ENCODE measurements around the gene PPP3R1. TPM values are rescaled to one million over a fixed set of nuclear protein-coding genes. Genes with fewer than 3 reads are reported as not detected.

PPP3R1 gene
- total RNA-seq, 5 donors from 2014 or later (not counting 1 experiment from before 2014, with no cell fraction given) = 53.2 to 65.0 (median 57.7) TPM

- H3K27me3 Mint-ChIP-seq = no peaks in the 10 kb centered on the region
- H3K4me1 Mint-ChIP-seq = peaks cover 70 to 82% (median 79%) of the 10 kb centered on the region in 3 donors
- H3K36me3 Mint-ChIP-seq = peaks cover 37% of the 10 kb centered on the region
- Histone ChIP-seq H3K27me3 (replicated peaks in 1 of 2; ENCODE audit: control insufficient read depth in 2 of 2, extremely low read depth in 1 of 2, insufficient read depth in 2 of 2, low read length in 1 of 2) (no peaks in the 10 kb centered on the region), H3K4me1 (ENCODE audit: control insufficient read depth in 1 of 2, extremely low read depth in 1 of 2, insufficient read depth in 2 of 2, low read length in 2 of 2) (peaks cover 2 to 7% of the 10 kb centered on the region in 2 experiments), H3K36me3 (ENCODE audit: control insufficient read depth in 2 of 2, extremely low read depth in 1 of 2, insufficient read depth in 1 of 2, low read length in 1 of 2) (peaks cover 0 to 16% of the 10 kb centered on the region in 2 donors), H3K4me3 (ENCODE audit: control insufficient read depth in 1 of 2, extremely low read depth in 1 of 2, low read length in 1 of 2) (no peak overlapping the region), H3K9me3 (no peaks in the 10 kb centered on the region), H3K27ac (ENCODE audit: low read length) (no peak overlapping the region)
- H3K27ac Mint-ChIP-seq = peak overlapping the region; percentile 45 to 70
- no peak for DNase-seq
- ChIA-PET CTCF (interaction anchor here in 1 of 2 donors (1.4 kb wide), 1 partner anchor 12 kb away, joined by 4 read pairs; no protein-coding TSS in a partner anchor), POLR2A (no interaction called here)
- H3K9me3 Mint-ChIP-seq = no peaks in the 10 kb centered on the region
- WGBS (ENCODE audit: insufficient coverage) = 72% methylated on average over 2 of the region's 5 CpGs
- no peak for ATAC-seq (replicated peaks in 1 of 4)
- H3K4me3 Mint-ChIP-seq = no peak overlapping the region
Observed at GRCh38 chr2:68214381-68214780, 38.0 kb downstream of the PPP3R1 start.

- Histone ChIP-seq H3K27me3 (replicated peaks in 1 of 2; ENCODE audit: control insufficient read depth in 2 of 2, extremely low read depth in 1 of 2, insufficient read depth in 2 of 2, low read length in 1 of 2) (no peaks in the 10 kb centered on the region), H3K27ac (ENCODE audit: low read length) (no peak overlapping the region), H3K4me1 (ENCODE audit: control insufficient read depth in 1 of 2, extremely low read depth in 1 of 2, insufficient read depth in 2 of 2, low read length in 2 of 2) (peaks cover 20 to 30% of the 10 kb centered on the region in 2 experiments), H3K36me3 (ENCODE audit: control insufficient read depth in 2 of 2, extremely low read depth in 1 of 2, insufficient read depth in 1 of 2, low read length in 1 of 2) (peaks cover 0 to 16% of the 10 kb centered on the region in 2 donors), H3K9me3 (no peaks in the 10 kb centered on the region), H3K4me3 (ENCODE audit: control insufficient read depth in 1 of 2, extremely low read depth in 1 of 2, low read length in 1 of 2) (no peak overlapping the region)
- DNase-seq = no peak
- Mint-ChIP-seq H3K4me3 (peak overlapping the region in 2 of 3 donors; percentile 1 to 52), H3K9me3 (no peaks in the 10 kb centered on the region), H3K27ac (peak overlapping the region; percentile 46 to 65), H3K36me3 (peaks cover 19% of the 10 kb centered on the region), H3K4me1 (peaks cover 70 to 82% (median 77%) of the 10 kb centered on the region in 3 donors), H3K27me3 (no peaks in the 10 kb centered on the region)
- ChIA-PET CTCF (interaction anchor here (0.5 to 2.4 kb wide), 8 partner anchors 9 to 45 kb away, joined by 3 to 7 read pairs (median 4); partner anchors contain the start of gene PPP3R1 (in 1 of the 2)), POLR2A (interaction anchor here (0.6 to 0.7 kb wide), 3 partner anchors 12 to 35 kb away, joined by 3 to 6 read pairs (median 3); no protein-coding TSS in a partner anchor)
- ATAC-seq (replicated peaks in 1 of 4) = no peak
Observed at GRCh38 chr2:68206793-68207192, 45.5 kb downstream of the PPP3R1 start.

GRCh38 chr2:68203587-68203986 is 48.7 kb downstream of the PPP3R1 start:
- H3K4me3 ChIP-seq (ENCODE audit: control insufficient read depth in 1 of 2, extremely low read depth in 1 of 2, low read length in 1 of 2) = peak overlapping the region in 1 of 2 donors; percentile 12
- no peaks in the 10 kb centered on the region for H3K27me3 ChIP-seq (replicated peaks in 1 of 2; ENCODE audit: control insufficient read depth in 2 of 2, extremely low read depth in 1 of 2, insufficient read depth in 2 of 2, low read length in 1 of 2)
- no peaks in the 10 kb centered on the region for H3K9me3 ChIP-seq
- POLR2A ChIA-PET = no interaction called here
- peak overlapping the region; percentile 40 for H3K27ac ChIP-seq (ENCODE audit: low read length)
- peaks cover 20 to 36% of the 10 kb centered on the region in 2 experiments for H3K4me1 ChIP-seq (ENCODE audit: control insufficient read depth in 1 of 2, extremely low read depth in 1 of 2, insufficient read depth in 2 of 2, low read length in 2 of 2)
- Mint-ChIP-seq H3K9me3 (no peaks in the 10 kb centered on the region), H3K36me3 (peaks cover 4% of the 10 kb centered on the region), H3K27me3 (no peaks in the 10 kb centered on the region), H3K4me3 (peak overlapping the region; percentile 52 to 73 (median 55)), H3K4me1 (peaks cover 79 to 86% (median 82%) of the 10 kb centered on the region in 3 donors), H3K27ac (peak overlapping the region; percentile 66 to 88)
- no CpG with 5 or more reads among the region's 3 CpGs for WGBS (ENCODE audit: insufficient coverage)
- CTCF ChIA-PET = interaction anchor here in 1 of 2 donors (1.4 kb wide), 1 partner anchor 18 kb away, joined by 3 read pairs; no protein-coding TSS in a partner anchor
- peak in 1 of 35 experiments; percentile 31 for DNase-seq
- ATAC-seq (replicated peaks in 1 of 4) = peak; percentile 37 to 59 (median 43)
- peaks cover 0 to 11% of the 10 kb centered on the region in 2 donors for H3K36me3 ChIP-seq (ENCODE audit: control insufficient read depth in 2 of 2, extremely low read depth in 1 of 2, insufficient read depth in 1 of 2, low read length in 1 of 2)

GRCh38 chr2:68200157-68200787 is 52.1 kb downstream of the PPP3R1 start:
- no peak overlapping the region for H3K4me3 Mint-ChIP-seq
- POLR2A ChIA-PET = interaction anchor here in 1 of 2 donors (0.7 kb wide), 1 partner anchor 113 kb away, joined by 3 read pairs; no protein-coding TSS in a partner anchor
- Histone ChIP-seq H3K4me1 (ENCODE audit: control insufficient read depth in 1 of 2, extremely low read depth in 1 of 2, insufficient read depth in 2 of 2, low read length in 2 of 2) (peaks cover 6 to 17% of the 10 kb centered on the region in 2 experiments), H3K27ac (ENCODE audit: low read length) (peak overlapping the region; percentile 2), H3K4me3 (ENCODE audit: control insufficient read depth in 1 of 2, extremely low read depth in 1 of 2, low read length in 1 of 2) (no peak overlapping the region), H3K36me3 (ENCODE audit: control insufficient read depth in 2 of 2, extremely low read depth in 1 of 2, insufficient read depth in 1 of 2, low read length in 1 of 2) (peaks cover 0 to 5% of the 10 kb centered on the region in 2 donors), H3K27me3 (replicated peaks in 1 of 2; ENCODE audit: control insufficient read depth in 2 of 2, extremely low read depth in 1 of 2, insufficient read depth in 2 of 2, low read length in 1 of 2) (no peaks in the 10 kb centered on the region), H3K9me3 (no peaks in the 10 kb centered on the region)
- WGBS (ENCODE audit: insufficient coverage) = 90% methylated on average over 3 of the region's 4 CpGs
- CTCF ChIA-PET = interaction anchor here (0.7 to 1.9 kb wide), 5 partner anchors 10 to 160 kb away, joined by 3 to 8 read pairs (median 5); no protein-coding TSS in a partner anchor
- H3K27ac Mint-ChIP-seq = peak overlapping the region; percentile 62 to 88
- ATAC-seq (replicated peaks in 1 of 4) = no peak
- DNase-seq = no peak
- no peaks in the 10 kb centered on the region for H3K9me3 Mint-ChIP-seq
- peaks cover 69 to 76% (median 74%) of the 10 kb centered on the region in 3 donors for H3K4me1 Mint-ChIP-seq
- no peaks in the 10 kb centered on the region for H3K27me3 Mint-ChIP-seq
- peaks cover 4% of the 10 kb centered on the region for H3K36me3 Mint-ChIP-seq

GRCh38 chr2:68196120-68196716 is 56.1 kb downstream of the PPP3R1 start:
- Mint-ChIP-seq H3K36me3 (no peaks in the 10 kb centered on the region), H3K27ac (peak overlapping the region in 1 of 2 donors; percentile 56), H3K27me3 (no peaks in the 10 kb centered on the region), H3K9me3 (no peaks in the 10 kb centered on the region), H3K4me3 (no peak overlapping the region), H3K4me1 (peaks cover 65 to 67% (median 66%) of the 10 kb centered on the region in 3 donors)
- CTCF ChIA-PET = interaction anchor here (0.6 to 3.9 kb wide), 38 partner anchors 9 to 651 kb away, joined by 3 to 48 read pairs (median 6); partner anchors contain the start of genes PNO1 (in 1 of the 2) and PPP3R1 (in 1 of the 2)
- POLR2A ChIA-PET = interaction anchor here (0.6 to 1.0 kb wide), 4 partner anchors 16 to 63 kb away, joined by 3 to 4 read pairs (median 3); partner anchors contain the start of gene PPP3R1 (in 1 of the 2)
- H3K9me3 ChIP-seq = no peaks in the 10 kb centered on the region
- peak in 1 of 4 experiments; percentile 22 for ATAC-seq (replicated peaks in 1 of 4)
- WGBS (ENCODE audit: insufficient coverage) = no CpG with 5 or more reads among the region's 4 CpGs
- H3K4me1 ChIP-seq (ENCODE audit: control insufficient read depth in 1 of 2, extremely low read depth in 1 of 2, insufficient read depth in 2 of 2, low read length in 2 of 2) = peaks cover 2 to 4% of the 10 kb centered on the region in 2 experiments
- H3K27ac ChIP-seq (ENCODE audit: low read length) = peak overlapping the region; percentile 14
- H3K4me3 ChIP-seq (ENCODE audit: control insufficient read depth in 1 of 2, extremely low read depth in 1 of 2, low read length in 1 of 2) = no peak overlapping the region
- peak in 25 of 35 experiments; percentile 6 to 75 (median 47) for DNase-seq
- H3K36me3 ChIP-seq (ENCODE audit: control insufficient read depth in 2 of 2, extremely low read depth in 1 of 2, insufficient read depth in 1 of 2, low read length in 1 of 2) = no peaks in the 10 kb centered on the region
- no peaks in the 10 kb centered on the region for H3K27me3 ChIP-seq (replicated peaks in 1 of 2; ENCODE audit: control insufficient read depth in 2 of 2, extremely low read depth in 1 of 2, insufficient read depth in 2 of 2, low read length in 1 of 2)

- no peak overlapping the region for H3K27ac Mint-ChIP-seq
- POLR2A ChIA-PET = interaction anchor here (0.7 to 1.0 kb wide), 2 partner anchors 33 to 38 kb away, joined by 3 read pairs; a partner anchor contains a TSS
Observed at GRCh38 chr2:68195096-68195495, 57.2 kb downstream of the PPP3R1 start.

More at GRCh38 chr2:68195096-68195495, 57.2 kb downstream of the PPP3R1 start:
- Histone ChIP-seq H3K36me3 (ENCODE audit: control insufficient read depth in 2 of 2, extremely low read depth in 1 of 2, insufficient read depth in 1 of 2, low read length in 1 of 2) (no peaks in the 10 kb centered on the region), H3K9me3 (no peaks in the 10 kb centered on the region), H3K4me1 (ENCODE audit: control insufficient read depth in 1 of 2, extremely low read depth in 1 of 2, insufficient read depth in 2 of 2, low read length in 2 of 2) (peaks cover 2 to 4% of the 10 kb centered on the region in 2 experiments), H3K27ac (ENCODE audit: low read length) (no peak overlapping the region), H3K27me3 (replicated peaks in 1 of 2; ENCODE audit: control insufficient read depth in 2 of 2, extremely low read depth in 1 of 2, insufficient read depth in 2 of 2, low read length in 1 of 2) (no peaks in the 10 kb centered on the region), H3K4me3 (ENCODE audit: control insufficient read depth in 1 of 2, extremely low read depth in 1 of 2, low read length in 1 of 2) (no peak overlapping the region)
- CTCF ChIA-PET = interaction anchor here (0.6 to 3.9 kb wide), 15 partner anchors 10 to 96 kb away, joined by 3 to 48 read pairs (median 4); no protein-coding TSS in a partner anchor
- ATAC-seq (replicated peaks in 1 of 4) = no peak
- Mint-ChIP-seq H3K9me3 (no peaks in the 10 kb centered on the region), H3K4me1 (peaks cover 62 to 68% (median 67%) of the 10 kb centered on the region in 3 donors), H3K36me3 (no peaks in the 10 kb centered on the region), H3K27me3 (no peaks in the 10 kb centered on the region), H3K4me3 (no peak overlapping the region)
- DNase-seq = no peak

Data from T-cell (primary cell).